Mononuclear cell (primary cell): ENCODE data around the gene TCHHL1. TPM values are rescaled to one million over a fixed set of nuclear protein-coding genes. Genes with fewer than 3 reads are reported as not detected.
"Not testable (repeated sequence)": the region's sequence is repeated elsewhere in the genome, so short reads cannot be mapped to it uniquely, and the experiment has no call there.

Experiments used
- H3K27me3 ChIP-seq: 2 replicates; pipeline ENCODE4 v1.6.0; 2011; ENCODE audit warnings: low read length, control low read depth; ENCODE audit not compliant: insufficient read depth
- H3K4me1 ChIP-seq: 2 replicates; pipeline ENCODE4 v1.5.1; 2011; ENCODE audit warnings: mild to moderate bottlenecking, low read length, control low read depth; ENCODE audit not compliant: insufficient read depth
- H3K4me3 ChIP-seq: 2 replicates; pipeline ENCODE4 v1.5.1; 2011; ENCODE audit warnings: mild to moderate bottlenecking, low read length, moderate library complexity
- H3K9me3 ChIP-seq: 2 replicates; pipeline ENCODE4 v1.5.1; 2011; ENCODE audit warnings: low read depth, mild to moderate bottlenecking, control low read depth, low read length
- total RNA-seq: library from RNA; depleted of rRNA; stranded (reverse); fragments of >200 nt; gene quantifications from one replicate; pipeline ENCODE4 v1.2.3, GENCODE V29; 2012

Gene TCHHL1
- total RNA-seq, 1 donor: not detected

DNA sequence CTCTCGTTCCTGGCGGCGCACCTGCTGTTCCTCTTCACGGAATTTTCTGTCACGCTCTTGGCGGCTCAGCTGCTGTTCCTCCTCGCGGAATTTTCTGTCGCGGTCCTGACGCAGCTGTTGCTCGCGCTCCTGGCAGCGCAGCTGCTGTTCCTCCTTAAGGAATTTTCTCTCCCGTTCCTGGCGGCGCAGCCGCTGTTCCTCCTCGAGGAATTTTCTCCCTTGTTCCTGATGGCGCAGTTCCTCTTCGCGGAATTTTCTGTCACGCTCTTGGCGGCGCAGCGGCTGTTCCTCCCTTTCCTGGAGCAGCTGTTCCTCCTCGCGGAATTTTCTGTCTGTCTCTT lies 20.0 kb upstream of the TCHHL1 start:
- Histone ChIP-seq H3K9me3 (no peaks in the 10 kb centered on the region), H3K4me3 (no peak overlapping the region), H3K27me3 (peaks cover 96% of the 10 kb centered on the region), H3K4me1 (peaks cover 56% of the 10 kb centered on the region)

- H3K9me3 ChIP-seq: no peaks in the 10 kb centered on the region
- peaks cover 56% of the 10 kb centered on the region for H3K4me1 ChIP-seq
- no peak overlapping the region for H3K4me3 ChIP-seq
- H3K27me3 ChIP-seq: peaks cover 95% of the 10 kb centered on the region
Measured at GRCh38 chr1:152107984-152108881, 19.4 kb upstream of the TCHHL1 start.

GRCh38 chr1:152107031-152107983 lies 18.4 kb upstream of the TCHHL1 start:
- no peaks in the 10 kb centered on the region for H3K9me3 ChIP-seq
- H3K4me3 ChIP-seq: no peak overlapping the region
- H3K27me3 ChIP-seq: peaks cover 90% of the 10 kb centered on the region
- H3K4me1 ChIP-seq: peaks cover 50% of the 10 kb centered on the region

GRCh38 chr1:152104854-152105253 lies 16.0 kb upstream of the TCHHL1 start:
- Histone ChIP-seq H3K9me3 (no peaks in the 10 kb centered on the region), H3K27me3 (peaks cover 79% of the 10 kb centered on the region), H3K4me3 (no peak overlapping the region), H3K4me1 (peaks cover 26% of the 10 kb centered on the region)

GRCh38 chr1:152096931-152097330 lies 8.1 kb upstream of the TCHHL1 start:
- Histone ChIP-seq H3K9me3 (peaks cover 9% of the 10 kb centered on the region), H3K4me3 (no peak overlapping the region), H3K4me1 (no peaks in the 10 kb centered on the region), H3K27me3 (peaks cover 54% of the 10 kb centered on the region)

DNA sequence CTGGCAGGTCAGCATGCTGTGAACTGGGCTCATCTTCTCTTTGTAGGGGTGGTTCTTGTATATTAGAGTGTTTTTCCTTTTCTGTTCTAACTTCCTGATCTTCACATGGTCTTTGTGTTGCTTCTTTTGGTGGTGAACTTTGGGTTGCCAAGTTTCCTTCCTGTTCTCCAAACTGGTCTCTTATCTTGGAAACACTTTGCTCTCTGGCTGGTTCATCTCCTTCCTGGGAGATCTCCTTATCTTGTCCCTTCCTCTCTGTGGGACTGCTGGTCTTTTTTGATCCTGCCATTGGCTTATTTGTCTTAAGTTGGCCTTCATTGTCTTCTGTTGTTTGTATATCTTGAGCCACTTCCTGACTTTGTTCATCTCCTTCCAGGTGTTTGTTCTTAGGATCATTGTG lies 2.1 kb downstream of the TCHHL1 start:
- Histone ChIP-seq H3K27me3 (peaks cover 22% of the 10 kb centered on the region), H3K4me3 (no peak overlapping the region), H3K4me1 (no peaks in the 10 kb centered on the region), H3K9me3 (no peaks in the 10 kb centered on the region)

- no peaks in the 10 kb centered on the region for H3K4me1 ChIP-seq
- peaks cover 15% of the 10 kb centered on the region for H3K27me3 ChIP-seq
- no peaks in the 10 kb centered on the region for H3K9me3 ChIP-seq
- no peak overlapping the region for H3K4me3 ChIP-seq
Measured at GRCh38 chr1:152084853-152085252, 4.0 kb downstream of the TCHHL1 start.

- not testable (repeated sequence) for H3K4me1 ChIP-seq, H3K9me3 ChIP-seq, H3K4me3 ChIP-seq, H3K27me3 ChIP-seq
Measured at GRCh38 chr1:152081026-152081425, 7.8 kb downstream of the TCHHL1 start.

GRCh38 chr1:152080494-152080893 lies 8.4 kb downstream of the TCHHL1 start:
- not testable (repeated sequence) for H3K27me3 ChIP-seq, H3K4me3 ChIP-seq, H3K4me1 ChIP-seq, H3K9me3 ChIP-seq

GRCh38 chr1:152078831-152079441 lies 9.9 kb downstream of the TCHHL1 start:
- Histone ChIP-seq H3K27me3 (peaks cover 8% of the 10 kb centered on the region), H3K4me1 (no peaks in the 10 kb centered on the region), H3K4me3 (no peak overlapping the region), H3K9me3 (no peaks in the 10 kb centered on the region)

DNA sequence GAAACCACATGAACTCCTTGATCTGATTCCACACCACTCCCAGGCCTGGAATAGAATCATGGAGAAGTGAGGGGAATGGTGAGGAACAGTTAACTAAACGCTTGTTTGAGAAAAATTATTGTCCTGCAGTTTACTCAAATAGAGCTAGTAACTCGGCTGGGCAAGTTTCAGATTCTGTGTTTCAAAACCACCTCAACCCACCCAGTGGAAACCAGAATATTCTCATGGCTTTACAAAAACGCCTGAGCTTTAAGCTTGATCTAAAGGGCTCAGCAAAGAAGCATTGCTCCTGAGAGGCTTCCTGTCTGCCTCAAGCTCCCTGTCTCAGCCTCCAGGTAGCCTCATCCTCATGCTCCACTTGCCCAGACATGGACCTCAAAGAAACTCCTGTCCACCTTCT lies 16.6 kb downstream of the TCHHL1 start:
- Histone ChIP-seq H3K4me1 (no peaks in the 10 kb centered on the region), H3K9me3 (no peaks in the 10 kb centered on the region), H3K4me3 (no peak overlapping the region), H3K27me3 (peaks cover 27% of the 10 kb centered on the region)

DNA sequence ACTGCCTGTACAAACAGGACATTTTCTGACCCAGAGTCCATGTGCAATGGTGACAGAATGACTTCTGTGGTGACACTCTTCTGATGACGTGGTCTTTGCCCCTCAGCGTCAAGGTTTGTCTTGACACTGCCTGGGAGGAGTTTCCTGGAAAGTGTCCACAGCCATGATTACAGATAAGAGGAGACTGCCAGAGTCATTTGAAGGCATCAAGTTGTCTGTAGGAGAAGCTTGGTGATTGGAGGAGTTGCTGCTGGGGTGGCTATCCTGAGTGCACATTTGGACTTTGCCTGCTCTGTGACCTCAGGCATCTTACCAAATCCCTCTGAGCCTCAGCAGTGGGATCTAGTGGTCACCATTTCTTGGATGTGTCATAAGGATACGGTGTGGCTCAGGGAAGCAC lies 17.7 kb downstream of the TCHHL1 start:
- Histone ChIP-seq H3K4me3 (no peak overlapping the region), H3K27me3 (peaks cover 25% of the 10 kb centered on the region), H3K9me3 (no peaks in the 10 kb centered on the region), H3K4me1 (no peaks in the 10 kb centered on the region)

DNA sequence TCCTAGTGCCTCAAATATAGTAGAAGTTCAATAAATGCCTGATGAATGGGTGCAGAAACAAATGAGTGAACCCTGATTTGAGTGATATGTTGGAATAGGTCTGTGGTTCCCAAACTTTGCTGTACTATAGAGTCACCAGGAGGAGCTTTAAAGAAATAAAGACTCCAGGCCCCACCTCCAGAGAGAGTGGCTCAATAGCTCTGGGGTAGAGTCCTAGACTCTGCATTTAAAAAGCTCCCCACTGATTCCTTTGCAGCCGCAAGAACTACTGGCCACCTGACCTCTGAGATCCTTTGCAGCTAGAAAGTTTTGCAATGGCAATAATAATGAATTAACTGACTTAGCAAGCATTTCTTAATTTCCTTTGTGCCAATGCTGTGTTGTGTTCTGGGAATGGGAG lies 20.9 kb downstream of the TCHHL1 start:
- Histone ChIP-seq H3K4me1 (no peaks in the 10 kb centered on the region), H3K27me3 (peaks cover 29% of the 10 kb centered on the region), H3K4me3 (no peak overlapping the region), H3K9me3 (no peaks in the 10 kb centered on the region)

DNA sequence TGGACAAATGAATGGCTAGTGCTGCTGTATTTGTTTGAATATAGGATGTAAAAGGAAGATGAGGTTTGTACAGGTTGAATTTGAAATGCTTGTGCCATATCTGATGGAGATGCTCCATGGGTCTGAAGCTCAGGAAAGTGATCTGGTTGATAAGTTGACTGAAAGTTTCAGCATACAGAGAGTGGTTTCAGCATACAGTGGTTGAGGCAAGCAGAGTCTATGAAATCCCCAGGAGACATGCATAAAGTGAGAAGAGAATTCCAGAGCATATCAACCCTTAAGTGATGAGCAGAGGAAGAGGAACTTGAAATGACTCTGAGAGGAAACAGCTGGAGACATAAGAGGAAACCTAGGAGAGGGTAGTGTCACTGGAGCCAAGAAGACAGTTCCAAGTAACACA lies 21.7 kb downstream of the TCHHL1 start:
- Histone ChIP-seq H3K9me3 (no peaks in the 10 kb centered on the region), H3K4me3 (no peak overlapping the region), H3K4me1 (no peaks in the 10 kb centered on the region), H3K27me3 (peaks cover 36% of the 10 kb centered on the region)

- Histone ChIP-seq H3K9me3 (no peaks in the 10 kb centered on the region), H3K4me1 (no peaks in the 10 kb centered on the region), H3K4me3 (no peak overlapping the region), H3K27me3 (peaks cover 66% of the 10 kb centered on the region)
Measured at GRCh38 chr1:152061952-152062351, 26.9 kb downstream of the TCHHL1 start.
